HepG2 (cell line): ENCODE data around the gene BZW1.

Experiments
- CEBPZ ChIP-seq: IDR thresholded peaks from 2 replicates; pipeline ENCODE4 v1.6.1; 2012; ENCODE audit warnings: low read length, improper control_type of control experiment
- USF2 ChIP-seq, 2 experiments: sonication (generic) in 1 of 2; formaldehyde crosslinking in 1 of 2; IDR thresholded peaks; 2 replicates each; pipeline versions ENCODE4 v1.5.1 to v1.6.1; 2011 to 2020; ENCODE audit warnings: borderline replicate concordance in 1 of 2, low read depth in 1 of 2, low read length in 1 of 2, mild to moderate bottlenecking in 1 of 2, missing genetic modification reagents in 1 of 2, moderate library complexity in 1 of 2

- no peak for TF ChIP-seq USF2 (IDR thresholded peaks at IDR 0.05; ENCODE audit: low read depth, low read length)
- TF ChIP-seq USF2 (CRISPR knock-in tag; IDR thresholded peaks at IDR 0.05; ENCODE audit: borderline replicate concordance): no peak
- no peak for TF ChIP-seq CEBPZ
Measured at GRCh38 chr2:200774920-200775319, 36.8 kb upstream of the BZW1 start.
